Activated T-helper 1 cell treated with anti-CD3 and anti-CD28 coated beads, Interleukin-2, amount 50 U/mL, for 16 hours (primary cell): Measurements from ENCODE around the gene STRA6.

Experiments
- DNase-seq, 2 donors: peaks; one replicate each; pipeline ENCODE4 v3.0.0-alpha.2; 2020; ENCODE audit warnings: low read depth in 1 of 2, low spot score in 1 of 2

The STRA6 gene

GRCh38 chr15:74202452-74203401, at the start of gene STRA6:
Gene STRA6 (minus strand): TSS chr15:74202787. CDS start chr15:74202267, 520 bp downstream.
- DNase-seq: no peak

GRCh38 chr15:74252291-74252690, 49.7 kb upstream of the STRA6 start:
- no peak for DNase-seq

- no peak for DNase-seq
Observed at GRCh38 chr15:74251131-74251811, 48.7 kb upstream of the STRA6 start.

GRCh38 chr15:74250266-74250665, 47.7 kb upstream of the STRA6 start:
- DNase-seq: no peak

- DNase-seq: no peak
Observed at GRCh38 chr15:74245342-74245931, 42.9 kb upstream of the STRA6 start.

- DNase-seq: no peak
Observed at GRCh38 chr15:74244822-74245341, 42.3 kb upstream of the STRA6 start.

- DNase-seq: no peak
Observed at GRCh38 chr15:74243431-74243830, 40.8 kb upstream of the STRA6 start.

GRCh38 chr15:74242441-74243185, 40.0 kb upstream of the STRA6 start:
- no peak for DNase-seq

- DNase-seq: no peak
Observed at GRCh38 chr15:74240897-74241614, 38.5 kb upstream of the STRA6 start.

- no peak for DNase-seq
Observed at GRCh38 chr15:74240002-74240568, 37.5 kb upstream of the STRA6 start.

GRCh38 chr15:74239051-74239705, 36.6 kb upstream of the STRA6 start:
- no peak for DNase-seq

- DNase-seq: no peak
Observed at GRCh38 chr15:74235962-74236361, 33.4 kb upstream of the STRA6 start, which contains the start of gene CCDC33. Gene CCDC33 (plus strand): TSS chr15:74236326. CDS start chr15:74236720, 394 bp downstream.

- DNase-seq: no peak
Observed at GRCh38 chr15:74234598-74234875, 31.9 kb upstream of the STRA6 start.

- no peak for DNase-seq
Observed at GRCh38 chr15:74233851-74234597, 31.4 kb upstream of the STRA6 start.

- DNase-seq: no peak
Observed at GRCh38 chr15:74233373-74233772, 30.8 kb upstream of the STRA6 start.

- no peak for DNase-seq
Observed at GRCh38 chr15:74231475-74231874, 28.9 kb upstream of the STRA6 start.

GRCh38 chr15:74229686-74230085, 27.1 kb upstream of the STRA6 start:
- no peak for DNase-seq

GRCh38 chr15:74228723-74229081, 26.1 kb upstream of the STRA6 start:
- no peak for DNase-seq
